ENCODE data around the gene ASB7. TPM values are rescaled to one million over a fixed set of nuclear protein-coding genes. Genes with fewer than 3 reads are reported as not detected.
"Not testable (repeated sequence)": the region's sequence is repeated elsewhere in the genome, so short reads cannot be mapped to it uniquely, and the experiment has no call there.

Gene ASB7
- total RNA-seq, 4 donors from 2014 or later = 13.8 to 24.8 (median 18.8) TPM

- Histone ChIP-seq H3K9me3 (no peaks in the 10 kb centered on the region), H3K36me3 (no peaks in the 10 kb centered on the region), H3K27me3 (no peaks in the 10 kb centered on the region), H3K4me1 (no peaks in the 10 kb centered on the region), H3K4me3 (no peak overlapping the region), H3K27ac (no peak overlapping the region)
- TF ChIP-seq CTCF (IDR thresholded peaks at IDR 0.05) (no peak), POLR2A (IDR thresholded peaks at IDR 0.05) (no peak)
- DNase-seq = no peak
Measured at GRCh38 chr15:100669260-100669659, 66.9 kb downstream of the ASB7 start.

- H3K9me3 ChIP-seq = no peaks in the 10 kb centered on the region
- no peaks in the 10 kb centered on the region for H3K27me3 ChIP-seq
- TF ChIP-seq POLR2A (IDR thresholded peaks at IDR 0.05) (no peak), CTCF (IDR thresholded peaks at IDR 0.05) (no peak)
- no peak overlapping the region for H3K4me3 ChIP-seq
- H3K27ac ChIP-seq = peak overlapping the region in 1 of 4 donors; percentile 43
- DNase-seq = no peak
- no peaks in the 10 kb centered on the region for H3K36me3 ChIP-seq
- no peaks in the 10 kb centered on the region for H3K4me1 ChIP-seq
Measured at GRCh38 chr15:100670505-100671021, 68.2 kb downstream of the ASB7 start.

- no peak for TF ChIP-seq CTCF (IDR thresholded peaks at IDR 0.05)
- no peak for TF ChIP-seq POLR2A (IDR thresholded peaks at IDR 0.05)
- Histone ChIP-seq H3K36me3 (no peaks in the 10 kb centered on the region), H3K27me3 (no peaks in the 10 kb centered on the region), H3K9me3 (no peaks in the 10 kb centered on the region), H3K27ac (peak overlapping the region in 2 of 4 donors; percentile 38 to 43), H3K4me3 (no peak overlapping the region), H3K4me1 (no peaks in the 10 kb centered on the region)
- no peak for DNase-seq
Measured at GRCh38 chr15:100671124-100671680, 68.8 kb downstream of the ASB7 start.

GRCh38 chr15:100671858-100672543, 69.6 kb downstream of the ASB7 start:
- H3K4me3 ChIP-seq = no peak overlapping the region
- peak overlapping the region in 2 of 4 donors; percentile 22 to 33 for H3K27ac ChIP-seq
- H3K9me3 ChIP-seq = no peaks in the 10 kb centered on the region
- no peak for DNase-seq
- no peaks in the 10 kb centered on the region for H3K27me3 ChIP-seq
- no peaks in the 10 kb centered on the region for H3K36me3 ChIP-seq
- H3K4me1 ChIP-seq = no peaks in the 10 kb centered on the region
- peak in 4 of 6 experiments; percentile 30 to 44 (median 38) for TF ChIP-seq CTCF (IDR thresholded peaks at IDR 0.05)
- no peak for TF ChIP-seq POLR2A (IDR thresholded peaks at IDR 0.05)

GRCh38 chr15:100672959-100673358, 70.6 kb downstream of the ASB7 start:
- DNase-seq = no peak
- TF ChIP-seq CTCF (IDR thresholded peaks at IDR 0.05) = no peak
- no peak for TF ChIP-seq POLR2A (IDR thresholded peaks at IDR 0.05)
- Histone ChIP-seq H3K27me3 (no peaks in the 10 kb centered on the region), H3K4me1 (no peaks in the 10 kb centered on the region), H3K4me3 (no peak overlapping the region), H3K9me3 (no peaks in the 10 kb centered on the region), H3K36me3 (no peaks in the 10 kb centered on the region), H3K27ac (no peak overlapping the region)

- H3K9me3 ChIP-seq = not testable (repeated sequence)
Measured at GRCh38 chr15:100679151-100679550, 76.8 kb downstream of the ASB7 start.

More at GRCh38 chr15:100679151-100679550, 76.8 kb downstream of the ASB7 start:
- H3K27me3 ChIP-seq, DNase-seq, H3K36me3 ChIP-seq, H3K4me3 ChIP-seq, H3K4me1 ChIP-seq, H3K27ac ChIP-seq: not testable (repeated sequence)

Measured in Peyer's patch (tissue), 4 donors.